Gastroesophageal sphincter (tissue), 4 donors: ENCODE measurements around the gene OTUB2. TPM values are rescaled to one million over a fixed set of nuclear protein-coding genes. Genes with fewer than 3 reads are reported as not detected.
A peak's percentile ranks its signal among the peaks of the same experiment; 100 is the strongest.

Experiments used
- ATAC-seq: fragments of 150-250 bp; one replicate; pipeline ENCODE4 v1.9.1; 2016; ENCODE audit warnings: mild to moderate bottlenecking, moderate library complexity
- H3K27ac ChIP-seq, 4 donors: fragments of 200-600 bp; sonication (generic) in 3 of 4; 1 replicate in 3 of 4; 2 replicates in 1 of 4; pipeline ENCODE4 v1.5.1; 2016 to 2019
- H3K27me3 ChIP-seq: fragments of 200-600 bp; sonication (generic); one replicate; pipeline ENCODE4 v1.5.1; 2019
- H3K36me3 ChIP-seq, 2 donors: fragments of 200-600 bp; sonication (generic); one replicate each; pipeline ENCODE4 v1.5.1; 2019; ENCODE audit warnings: control low read depth in 1 of 2
- H3K4me1 ChIP-seq, 3 donors: fragments of 200-600 bp; sonication (generic); 1 replicate in 2 of 3; 2 replicates in 1 of 3; pipeline ENCODE4 v1.5.1; 2016 to 2019; ENCODE audit warnings: control low read depth in 2 of 3
- H3K4me3 ChIP-seq, 2 donors: fragments of 200-600 bp; sonication (generic); one replicate each; pipeline ENCODE4 v1.5.1; 2019; ENCODE audit warnings: mild to moderate bottlenecking in 1 of 2, moderate library complexity in 1 of 2
- H3K9me3 ChIP-seq, 3 donors: fragments of 200-600 bp; sonication (generic); one replicate each; pipeline ENCODE4 v1.5.1; 2017 to 2019; ENCODE audit warnings: control low read depth in 2 of 3
- CTCF ChIP-seq, 4 experiments: fragments of 200-600 bp in 2 of 4; fragments of 450-650 bp in 2 of 4; sonication (generic) in 1 of 4; IDR thresholded peaks; one replicate each; pipeline ENCODE4 v1.5.1; 2017 to 2019; ENCODE audit warnings: antibody characterized with exemption in 4 of 4, mild to moderate bottlenecking in 2 of 4, moderate library complexity in 2 of 4
- EP300 ChIP-seq: sonication (generic); formaldehyde crosslinking; IDR thresholded peaks from one replicate; pipeline ENCODE4 v1.6.1; 2017; ENCODE audit warnings: antibody characterized with exemption, mild to moderate bottlenecking
- POLR2A ChIP-seq, 2 donors: fragments of 450-650 bp; IDR thresholded peaks; one replicate each; pipeline ENCODE4 v1.6.1; 2017; ENCODE audit warnings: antibody characterized with exemption in 2 of 2, mild to moderate bottlenecking in 2 of 2, moderate library complexity in 1 of 2
- POLR2AphosphoS5 ChIP-seq: sonication (generic); formaldehyde crosslinking; IDR thresholded peaks from one replicate; pipeline ENCODE4 v1.6.1; 2017; ENCODE audit warnings: antibody characterized with exemption
- WGBS, 2 donors: methylation state at CpG; one replicate each; pipeline ENCODE4 v1.1.5; 2018; ENCODE audit warnings: low coverage in 1 of 2; 5-methylcytosine and 5-hydroxymethylcytosine counted together
- total RNA-seq, 4 donors: library from RNA; depleted of rRNA; stranded (reverse); fragments of >200 nt; gene quantifications; one replicate each; pipeline ENCODE4 v1.1.0, GENCODE V29; 2016

The OTUB2 gene
- total RNA-seq, 4 donors from 2014 or later, result 0.16 to 0.84 (median 0.65) TPM

DNA sequence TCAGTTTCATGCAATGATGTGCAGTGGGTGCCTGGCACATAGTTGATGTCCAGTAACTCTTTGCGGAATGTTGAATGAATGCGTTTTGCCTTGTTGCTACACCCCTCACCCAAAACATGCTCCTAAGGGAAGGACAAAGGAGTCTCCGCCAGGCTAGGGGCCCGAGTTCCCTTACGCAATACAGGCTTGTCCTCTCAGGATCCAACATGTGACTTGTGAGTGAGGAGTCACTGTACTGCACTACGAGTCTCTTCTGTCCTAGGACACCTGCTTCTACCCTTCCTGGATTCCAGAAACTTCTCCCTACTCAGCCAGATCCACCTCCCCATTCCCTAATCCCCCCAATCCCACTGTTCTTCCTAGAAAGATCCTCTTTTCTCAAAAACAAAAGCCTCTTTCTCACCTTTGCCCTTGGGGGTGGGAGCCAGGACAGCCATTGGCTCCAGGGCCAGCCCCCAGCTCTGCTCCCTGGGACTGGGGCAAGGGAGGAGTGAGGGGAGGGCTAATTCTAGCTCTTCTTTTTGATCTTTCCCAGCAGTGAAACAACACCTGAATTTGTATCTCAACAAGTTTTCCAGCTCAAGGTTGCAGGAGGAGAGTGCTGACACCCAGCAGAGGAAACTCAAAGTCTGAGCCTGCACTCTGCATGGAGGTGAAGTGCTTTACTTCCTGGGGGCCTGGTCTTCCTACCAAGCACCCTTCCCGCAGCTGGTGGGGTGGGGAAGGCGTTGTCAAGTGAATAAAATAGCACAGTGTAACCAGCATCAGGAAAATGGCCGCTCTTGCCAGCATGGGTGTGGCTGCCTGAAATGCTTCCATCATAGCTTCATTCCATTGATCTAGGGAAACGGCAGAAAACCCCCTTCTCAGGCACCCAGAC, 3.4 kb upstream of the OTUB2 start:
- Histone ChIP-seq H3K4me1 (peaks cover 0 to 19% (median 8%) of the 10 kb centered on the region in 3 donors), H3K27ac (no peak overlapping the region), H3K27me3 (no peaks in the 10 kb centered on the region), H3K4me3 (no peak overlapping the region), H3K36me3 (no peaks in the 10 kb centered on the region), H3K9me3 (no peaks in the 10 kb centered on the region)
- 79 to 80% methylated on average over 2 to 8 of the region's 10 CpGs for WGBS, 2 donors
- ATAC-seq, result no peak
- no peak for TF ChIP-seq POLR2A (IDR thresholded peaks at IDR 0.05)
- TF ChIP-seq POLR2AphosphoS5, result no peak
- TF ChIP-seq EP300, result no peak
- no peak for TF ChIP-seq CTCF (IDR thresholded peaks at IDR 0.05)

DNA sequence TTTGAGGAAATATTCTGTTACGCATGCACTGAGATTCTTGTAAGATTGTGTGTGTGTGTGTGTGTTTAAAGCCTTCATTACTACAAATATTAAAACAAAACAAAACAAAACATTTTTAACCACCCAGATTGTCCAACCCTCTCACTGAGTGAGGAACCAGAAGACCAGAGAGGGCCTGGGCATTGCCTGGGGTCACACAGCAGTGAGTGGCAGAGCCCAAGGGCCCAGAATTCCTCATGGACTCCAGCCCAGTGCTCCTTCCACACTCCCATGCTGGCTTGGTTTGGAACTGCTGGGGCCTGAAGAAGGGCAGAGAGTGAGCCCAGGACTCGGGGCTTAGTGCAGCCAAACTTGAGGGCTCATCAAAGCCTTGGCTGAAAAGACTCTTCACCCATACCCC, 1.6 kb upstream of the OTUB2 start:
- Histone ChIP-seq H3K4me3 (no peak overlapping the region), H3K36me3 (no peaks in the 10 kb centered on the region), H3K9me3 (no peaks in the 10 kb centered on the region), H3K4me1 (peaks cover 0 to 21% (median 8%) of the 10 kb centered on the region in 3 donors), H3K27ac (no peak overlapping the region), H3K27me3 (no peaks in the 10 kb centered on the region)
- WGBS, 2 donors, result 100% methylated on average over 1 of the region's 2 CpGs
- ATAC-seq, result no peak
- TF ChIP-seq POLR2AphosphoS5 (no peak), CTCF (IDR thresholded peaks at IDR 0.05) (no peak), POLR2A (IDR thresholded peaks at IDR 0.05) (no peak), EP300 (no peak)

GRCh38 chr14:94025720-94026119, 420 bp upstream of the OTUB2 start:
- no peak for ATAC-seq
- TF ChIP-seq CTCF (IDR thresholded peaks at IDR 0.05) (no peak), POLR2A (IDR thresholded peaks at IDR 0.05) (no peak), EP300 (no peak), POLR2AphosphoS5 (no peak)
- Histone ChIP-seq H3K9me3 (no peaks in the 10 kb centered on the region), H3K4me1 (peaks cover 0 to 21% (median 8%) of the 10 kb centered on the region in 3 donors), H3K4me3 (peak overlapping the region in 1 of 2 donors; percentile 80), H3K27me3 (no peaks in the 10 kb centered on the region), H3K27ac (no peak overlapping the region), H3K36me3 (no peaks in the 10 kb centered on the region)
- 27 to 29% methylated on average over 5 to 6 of the region's 6 CpGs for WGBS, 2 donors

DNA sequence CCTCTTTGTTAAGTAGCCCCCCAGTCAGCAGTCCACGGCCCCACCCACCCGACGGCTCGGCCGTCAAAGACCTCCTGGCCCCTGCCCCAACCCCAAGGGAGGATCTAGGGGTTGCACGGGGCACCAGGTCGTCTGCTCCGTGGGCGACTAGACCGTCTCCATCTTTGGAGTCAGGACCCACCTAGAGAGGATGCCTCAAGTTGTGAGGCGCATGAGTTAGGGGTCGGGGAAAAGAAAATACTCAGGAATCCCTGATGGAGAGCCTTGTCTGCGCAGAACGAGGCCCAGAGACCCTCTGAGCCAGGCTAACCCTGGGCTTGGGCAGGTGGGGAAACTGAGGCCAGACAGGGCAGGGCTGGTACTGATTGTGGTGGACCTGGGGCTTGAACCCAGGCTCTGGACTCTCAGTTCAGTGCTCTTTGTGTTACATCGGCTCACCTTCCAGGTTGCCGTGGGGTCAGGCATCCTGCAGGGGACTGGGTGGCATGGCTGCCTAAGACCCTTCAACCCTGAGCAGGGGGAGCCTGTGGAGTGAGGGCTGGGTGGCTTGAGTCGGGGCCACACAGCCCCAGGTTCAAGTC, 839 bp downstream of the OTUB2 start:
- Histone ChIP-seq H3K27ac (peak overlapping the region in 1 of 4 donors; percentile 69), H3K4me3 (peak overlapping the region; percentile 74 to 80), H3K9me3 (no peaks in the 10 kb centered on the region), H3K36me3 (no peaks in the 10 kb centered on the region), H3K27me3 (no peaks in the 10 kb centered on the region), H3K4me1 (peaks cover 0 to 21% (median 8%) of the 10 kb centered on the region in 3 donors)
- no peak for TF ChIP-seq POLR2AphosphoS5
- TF ChIP-seq CTCF (IDR thresholded peaks at IDR 0.05), result no peak
- TF ChIP-seq POLR2A (IDR thresholded peaks at IDR 0.05), result no peak
- TF ChIP-seq EP300, result no peak
- no peak for ATAC-seq
- 100% methylated on average over 1 of the region's 17 CpGs; no CpG with 5 or more reads in 1 of the 2 donors for WGBS, 2 donors
